GM12878 (cell line): ENCODE results near the gene AGBL2. TPM values are rescaled to one million over a fixed set of nuclear protein-coding genes. Genes with fewer than 3 reads are reported as not detected.

Experiments
- ATAC-seq: fragments of 200-7000 bp; cut with Tn5 transposase; 3 replicates; pipeline ENCODE4 v1.9.1; 2020; ENCODE audit warnings: mild to moderate bottlenecking, moderate library complexity
- BruUV-seq: library from RNA; stranded (reverse); fragments of 400-500 nt; replicated peaks from 2 replicates; lab custom pipeline; 2021; lab: Mats Ljungman, UMichigan
- CTCF ChIA-PET: fragments of 300-600 bp; sonication (Branson Sonifier 250); formaldehyde crosslinking; extraction: SDS; loops from one replicate; lab custom pipeline; 2021; ENCODE audit warnings: inconsistent platforms; lab: Yijun Ruan, JAX
- POLR2A ChIA-PET: fragments of 350-600 bp; formaldehyde crosslinking; extraction: SDS; loops from one replicate; lab custom pipeline; 2021; ENCODE audit warnings: inconsistent platforms; lab: Charles Lee
- RAD21 ChIA-PET: fragments of 300-600 bp; sonication (Branson Sonifier 250); formaldehyde crosslinking; loops from one replicate; lab custom pipeline; 2023; ENCODE audit warnings: antibody characterized with exemption; ENCODE audit not compliant: unreplicated experiment; lab: Charles Lee
- SMC1A ChIA-PET: fragments of 300-600 bp; sonication (Branson Sonifier 250); formaldehyde crosslinking; loops from one replicate; lab custom pipeline; 2023; ENCODE audit not compliant: unreplicated experiment, uncharacterized antibody; lab: Charles Lee
- DNase-seq: peaks from one replicate; pipeline ENCODE4 v3.0.0-alpha.2; 2011; ENCODE audit warnings: low read depth, low spot score
- FAIRE-seq: peaks from 3 replicates; lab custom pipeline; 2011; peaks lifted over from hg19 to GRCh38; lab: Jason Lieb, UNC
- H2AFZ ChIP-seq: 2 replicates; pipeline ENCODE4 v1.6.0; 2011; ENCODE audit warnings: low read depth, low read length, control low read depth; ENCODE audit not compliant: control insufficient read depth
- H3K27ac ChIP-seq: 2 replicates; pipeline ENCODE4 v1.5.1; 2011; ENCODE audit warnings: control low read depth; ENCODE audit not compliant: control insufficient read depth, insufficient read depth
- H3K27me3 ChIP-seq, 2 experiments: replicated peaks in 1 of 2; 2 replicates each; pipeline versions ENCODE4 v1.6.0 to v1.6.1; 2011; ENCODE audit warnings: low read length in 1 of 2; ENCODE audit not compliant: control insufficient read depth in 2 of 2, insufficient read depth in 2 of 2
- H3K36me3 ChIP-seq, 2 experiments: 2 replicates each; pipeline ENCODE4 v1.5.1; 2011; ENCODE audit warnings: low read length in 1 of 2; ENCODE audit not compliant: control insufficient read depth in 2 of 2, insufficient read depth in 2 of 2
- H3K4me1 ChIP-seq: 2 replicates; pipeline ENCODE4 v1.6.1; 2011; ENCODE audit warnings: mild to moderate bottlenecking, low read length, moderate library complexity, mixed read lengths; ENCODE audit not compliant: control insufficient read depth, insufficient read depth
- H3K4me2 ChIP-seq: 2 replicates; pipeline ENCODE4 v1.6.0; 2011; ENCODE audit warnings: control low read depth; ENCODE audit not compliant: control insufficient read depth, insufficient read depth
- H3K4me3 ChIP-seq: fragments of 200-600 bp; sonication (generic); 2 replicates; pipeline ENCODE4 v1.5.1; 2016
- H3K79me2 ChIP-seq: 2 replicates; pipeline ENCODE4 v1.6.0; 2011; ENCODE audit warnings: low read length; ENCODE audit not compliant: control insufficient read depth, insufficient read depth
- H3K9ac ChIP-seq: 2 replicates; pipeline ENCODE4 v1.8.0; 2011; ENCODE audit warnings: low read length, control low read depth, mixed read lengths; ENCODE audit not compliant: control insufficient read depth, insufficient read depth
- H3K9me3 ChIP-seq: replicated peaks from 3 replicates; pipeline ENCODE4 v1.5.1; 2011; ENCODE audit warnings: mild to moderate bottlenecking, low read length; ENCODE audit not compliant: control insufficient read depth, insufficient read depth
- H4K20me1 ChIP-seq: 2 replicates; pipeline ENCODE4 v1.6.0; 2011; ENCODE audit not compliant: control insufficient read depth, insufficient read depth
- CBFB ChIP-seq: IDR thresholded peaks from 2 replicates; pipeline ENCODE4 v1.6.1; 2016; ENCODE audit warnings: antibody characterized with exemption, low read depth
- CHD2 ChIP-seq: IDR thresholded peaks from 2 replicates; pipeline ENCODE4 v1.6.1; 2011; ENCODE audit warnings: low read depth, low read length, improper control_type of control experiment, borderline replicate concordance
- CHD4 ChIP-seq: fragments of 200-600 bp; sonication (generic); IDR thresholded peaks from 2 replicates; pipeline ENCODE4 v1.6.1; 2016; ENCODE audit warnings: mild to moderate bottlenecking
- EZH2 ChIP-seq: IDR thresholded peaks from 2 replicates; pipeline ENCODE4 v1.6.1; 2012; ENCODE audit warnings: low read depth, mild to moderate bottlenecking, control low read depth, inconsistent platforms, low read length, borderline replicate concordance; ENCODE audit not compliant: control insufficient read depth
- KAT2A ChIP-seq: conservative IDR thresholded peaks from 2 replicates; pipeline ENCODE4 v1.6.1; 2011; ENCODE audit warnings: low read depth, low read length; ENCODE audit not compliant: control insufficient read depth
- KDM1A ChIP-seq: fragments of 200-600 bp; sonication (generic); IDR thresholded peaks from 2 replicates; pipeline ENCODE4 v1.6.1; 2016; ENCODE audit warnings: borderline replicate concordance
- MLLT1 ChIP-seq: fragments of 450-650 bp; IDR thresholded peaks from 2 replicates; pipeline ENCODE4 v1.6.1; 2016; ENCODE audit warnings: mild to moderate bottlenecking
- NR2C1 ChIP-seq: fragments of 450-650 bp; IDR thresholded peaks from 2 replicates; pipeline ENCODE4 v1.6.1; 2017; ENCODE audit warnings: antibody characterized with exemption, mild to moderate bottlenecking, moderate library complexity
- RB1 ChIP-seq: fragments of 450-650 bp; formaldehyde crosslinking; IDR thresholded peaks from 2 replicates; pipeline ENCODE4 v1.6.1; 2017; ENCODE audit warnings: mild to moderate bottlenecking, borderline replicate concordance
- RELB ChIP-seq: fragments of 450-650 bp; IDR thresholded peaks from 2 replicates; pipeline ENCODE4 v1.6.1; 2017; ENCODE audit warnings: low read depth, mild to moderate bottlenecking, moderate library complexity
- SIX5 ChIP-seq: IDR thresholded peaks from 2 replicates; pipeline ENCODE4 v1.6.1; 2011; ENCODE audit warnings: mild to moderate bottlenecking, low read depth, low read length, moderate library complexity; ENCODE audit not compliant: severe bottlenecking
- SP1 ChIP-seq: IDR thresholded peaks from one replicate; pipeline ENCODE4 v1.6.1; 2011; ENCODE audit warnings: low read depth, low read length
- SREBF2 ChIP-seq: IDR thresholded peaks from 2 replicates; pipeline ENCODE4 v1.6.1; 2012; ENCODE audit warnings: mild to moderate bottlenecking, low read length
- TCF3 ChIP-seq: IDR thresholded peaks from 2 replicates; pipeline ENCODE4 v1.6.1; 2012; ENCODE audit warnings: low read depth, mild to moderate bottlenecking, low read length, borderline replicate concordance; ENCODE audit not compliant: insufficient read depth
- ZBED1 ChIP-seq: IDR thresholded peaks from 2 replicates; pipeline ENCODE4 v1.6.1; 2016; ENCODE audit warnings: borderline replicate concordance
- ZNF24 ChIP-seq: fragments of 450-650 bp; IDR thresholded peaks from 2 replicates; pipeline ENCODE4 v1.6.1; 2017; ENCODE audit warnings: antibody characterized with exemption, mild to moderate bottlenecking
- WGBS: methylation state at CpG from one replicate; pipeline ENCODE4 v1.1.6; 2016; ENCODE audit warnings: low lambda C conversion rate; ENCODE audit not compliant: insufficient replicate concordance, insufficient coverage; ENCODE audit errors: missing lambda C conversion rate; 5-methylcytosine and 5-hydroxymethylcytosine counted together
- in situ Hi-C: fragments of 300-500 bp; cut with MboI; formaldehyde crosslinking; loops from 9 replicates; pipeline ENCODE4 v1.14.3; 2018; ENCODE audit warnings: mixed read lengths
- intact Hi-C: fragments of 100-400 bp; cut with micrococcal nuclease; formaldehyde crosslinking; loops from one replicate; pipeline ENCODE4 v1.14.2; 2022; ENCODE audit not compliant: unreplicated experiment
- polyA plus RNA-seq, 11 experiments: library from polyadenylated mRNA; depleted of rRNA in 4 of 11; unstranded in 6 of 11; stranded (reverse) in 5 of 11; fragments of >200 nt; fragmentation: Nextera tagmentation in 4 of 11; fragmentation: Illumina TruSeq in 1 of 11; extraction: Ambion mirVana in 4 of 11; extraction: Trizol in 1 of 11; gene quantifications; 1 replicate in 1 of 11; 2 replicates in 10 of 11; pipeline versions ENCODE4 v1.2.1 to v1.2.3, GENCODE V29; 2011 to 2016; ENCODE audit warnings: inconsistent platforms in 2 of 11, missing spikeins in 2 of 11, low read depth in 1 of 11
- total RNA-seq, 4 experiments: library from RNA; depleted of rRNA in 3 of 4; stranded (reverse); fragments of >200 nt in 3 of 4; fragmentation: Illumina TruSeq in 1 of 4; extraction: Trizol in 1 of 4; gene quantifications; 2 replicates each; pipeline versions ENCODE4 v1.2.1 to v1.2.3, GENCODE V29; 2013 to 2021
- TF ChIP-seq, protein P1 (sequence below): IDR thresholded peaks from 2 replicates; pipeline ENCODE4 v1.6.1; 2012; ENCODE audit warnings: improper control_type of control experiment, low read depth, low read length; ENCODE audit not compliant: insufficient replicate concordance

AGBL2 gene
- total and polyA plus RNA-seq, 10 of the 15 experiments (the other 5 are each of a cell fraction or from before 2014, with no cell fraction given) = 0.93 to 12.2 (median 2.9) TPM

GRCh38 chr11:47750725-47751124 lies 35.6 kb upstream of the AGBL2 start:
- RAD21 ChIA-PET = no interaction called here
- Histone ChIP-seq H3K4me3 (no peak overlapping the region), H3K27ac (no peak overlapping the region), H3K36me3 (peaks cover 13 to 32% of the 10 kb centered on the region in 2 experiments), H3K79me2 (no peaks in the 10 kb centered on the region; the same call in 1 of the 2 replicates), H3K27me3 (no peaks in the 10 kb centered on the region), H4K20me1 (no peaks in the 10 kb centered on the region), H2AFZ (no peak overlapping the region), H3K9ac (no peak overlapping the region), H3K4me1 (no peaks in the 10 kb centered on the region), H3K4me2 (no peak overlapping the region), H3K9me3 (no peaks in the 10 kb centered on the region)
- in situ Hi-C loops = no loop called here
- BruUV-seq = no TSS peak
- no peak for DNase-seq
- TF ChIP-seq RB1 (no peak), ZNF24 (no peak), CHD4 (no peak), SP1 (no peak), CHD2 (no peak), SREBF2 (no peak), NR2C1 (no peak), EZH2 (no peak), ZBED1 (no peak), RELB (no peak), KAT2A (no peak), CBFB (no peak), SIX5 (no peak), MLLT1 (no peak), TCF3 (no peak), KDM1A (no peak)
- TF ChIP-seq, protein P1, sequence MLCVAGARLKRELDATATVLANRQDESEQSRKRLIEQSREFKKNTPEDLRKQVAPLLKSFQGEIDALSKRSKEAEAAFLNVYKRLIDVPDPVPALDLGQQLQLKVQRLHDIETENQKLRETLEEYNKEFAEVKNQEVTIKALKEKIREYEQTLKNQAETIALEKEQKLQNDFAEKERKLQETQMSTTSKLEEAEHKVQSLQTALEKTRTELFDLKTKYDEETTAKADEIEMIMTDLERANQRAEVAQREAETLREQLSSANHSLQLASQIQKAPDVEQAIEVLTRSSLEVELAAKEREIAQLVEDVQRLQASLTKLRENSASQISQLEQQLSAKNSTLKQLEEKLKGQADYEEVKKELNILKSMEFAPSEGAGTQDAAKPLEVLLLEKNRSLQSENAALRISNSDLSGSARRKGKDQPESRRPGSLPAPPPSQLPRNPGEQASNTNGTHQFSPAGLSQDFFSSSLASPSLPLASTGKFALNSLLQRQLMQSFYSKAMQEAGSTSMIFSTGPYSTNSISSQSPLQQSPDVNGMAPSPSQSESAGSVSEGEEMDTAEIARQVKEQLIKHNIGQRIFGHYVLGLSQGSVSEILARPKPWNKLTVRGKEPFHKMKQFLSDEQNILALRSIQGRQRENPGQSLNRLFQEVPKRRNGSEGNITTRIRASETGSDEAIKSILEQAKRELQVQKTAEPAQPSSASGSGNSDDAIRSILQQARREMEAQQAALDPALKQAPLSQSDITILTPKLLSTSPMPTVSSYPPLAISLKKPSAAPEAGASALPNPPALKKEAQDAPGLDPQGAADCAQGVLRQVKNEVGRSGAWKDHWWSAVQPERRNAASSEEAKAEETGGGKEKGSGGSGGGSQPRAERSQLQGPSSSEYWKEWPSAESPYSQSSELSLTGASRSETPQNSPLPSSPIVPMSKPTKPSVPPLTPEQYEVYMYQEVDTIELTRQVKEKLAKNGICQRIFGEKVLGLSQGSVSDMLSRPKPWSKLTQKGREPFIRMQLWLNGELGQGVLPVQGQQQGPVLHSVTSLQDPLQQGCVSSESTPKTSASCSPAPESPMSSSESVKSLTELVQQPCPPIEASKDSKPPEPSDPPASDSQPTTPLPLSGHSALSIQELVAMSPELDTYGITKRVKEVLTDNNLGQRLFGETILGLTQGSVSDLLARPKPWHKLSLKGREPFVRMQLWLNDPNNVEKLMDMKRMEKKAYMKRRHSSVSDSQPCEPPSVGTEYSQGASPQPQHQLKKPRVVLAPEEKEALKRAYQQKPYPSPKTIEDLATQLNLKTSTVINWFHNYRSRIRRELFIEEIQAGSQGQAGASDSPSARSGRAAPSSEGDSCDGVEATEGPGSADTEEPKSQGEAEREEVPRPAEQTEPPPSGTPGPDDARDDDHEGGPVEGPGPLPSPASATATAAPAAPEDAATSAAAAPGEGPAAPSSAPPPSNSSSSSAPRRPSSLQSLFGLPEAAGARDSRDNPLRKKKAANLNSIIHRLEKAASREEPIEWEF = no peak
- no peak for FAIRE-seq
- POLR2A ChIA-PET = no interaction called here
- CTCF ChIA-PET = no interaction called here
- intact Hi-C loops = no loop called here
- ATAC-seq = no peak
- 87% methylated on average over 5 of the region's 5 CpGs for whole genome bisulfite sequencing
- SMC1A ChIA-PET = no interaction called here
